ENCODE results near the gene PIEZO2.

- no peak for TF ChIP-seq CTCF (IDR thresholded peaks at IDR 0.05)
- no peak for TF ChIP-seq POLR2A (IDR thresholded peaks at IDR 0.05)
- TF ChIP-seq EP300 (IDR thresholded peaks at IDR 0.05), result no peak
These were observed 199.1 kb downstream of the PIEZO2 start for GRCh38 chr18:10950080-10950875.
